ENCODE data around the gene MYH10. TPM values are rescaled to one million over a fixed set of nuclear protein-coding genes. Genes with fewer than 3 reads are reported as not detected.

Gene MYH10
- total and polyA plus RNA-seq, 4 donors = 9.1 to 79.1 (median 25.9) TPM

- Histone ChIP-seq H3K9ac (ENCODE audit: low read depth in 1 of 2, low read length in 2 of 2) (no peak overlapping the region), H3K27ac (ENCODE audit: low read depth in 1 of 2, low read length in 2 of 2) (no peak overlapping the region), H3K9me3 (ENCODE audit: control insufficient read depth in 4 of 4, low read length in 3 of 4) (no peaks in the 10 kb centered on the region), H3K4me1 (ENCODE audit: control insufficient read depth in 4 of 4, insufficient read depth in 4 of 4, low read length in 3 of 4) (peaks cover 0 to 14% (median 8%) of the 10 kb centered on the region in 4 donors), H3K36me3 (ENCODE audit: control insufficient read depth in 4 of 4, insufficient read depth in 3 of 4, low read depth in 1 of 4, low read length in 3 of 4) (peaks cover 7 to 65% (median 51%) of the 10 kb centered on the region in 4 donors), H3K4me3 (ENCODE audit: low read depth in 1 of 3, low read length in 3 of 3) (no peak overlapping the region), H3K27me3 (ENCODE audit: control insufficient read depth in 4 of 4, insufficient read depth in 4 of 4, low read length in 3 of 4) (no peaks in the 10 kb centered on the region)
- TF ChIP-seq JUND (IDR thresholded peaks at IDR 0.05) (no peak), ZBTB33 (IDR thresholded peaks at IDR 0.05) (no peak), HNF4A (conservative IDR thresholded peaks at IDR 0.05) (no peak), GABPA (IDR thresholded peaks at IDR 0.05 in 1 of 2, conservative IDR thresholded peaks at IDR 0.05 in 1 of 2) (no peak), FOXA1 (IDR thresholded peaks at IDR 0.05) (no peak), CTCF (IDR thresholded peaks at IDR 0.05; ENCODE audit: low read depth, low read length, missing input control) (no peak), YY1 (IDR thresholded peaks at IDR 0.05) (no peak), FOXA2 (IDR thresholded peaks at IDR 0.05) (no peak), REST (IDR thresholded peaks at IDR 0.05) (no peak), SP1 (IDR thresholded peaks at IDR 0.05) (no peak), TAF1 (conservative IDR thresholded peaks at IDR 0.05) (no peak), EGR1 (IDR thresholded peaks at IDR 0.05; ENCODE audit: low read depth in 2 of 2) (no peak)
- DNase-seq (ENCODE audit: low spot score) = no peak
- 76% methylated on average over 5 of the region's 5 CpGs for WGBS
These were observed 167.4 kb downstream of the MYH10 start for GRCh38 chr17:8463099-8463498.

- TF ChIP-seq ZBTB33 (IDR thresholded peaks at IDR 0.05) (no peak), GABPA (IDR thresholded peaks at IDR 0.05 in 1 of 2, conservative IDR thresholded peaks at IDR 0.05 in 1 of 2) (no peak)
- no peak for DNase-seq (ENCODE audit: low spot score)
- 75% methylated on average over 5 of the region's 5 CpGs for WGBS
- Histone ChIP-seq H3K27ac (ENCODE audit: low read depth in 1 of 2, low read length in 2 of 2) (no peak overlapping the region), H3K36me3 (ENCODE audit: control insufficient read depth in 4 of 4, insufficient read depth in 3 of 4, low read depth in 1 of 4, low read length in 3 of 4) (peaks cover 9 to 60% (median 51%) of the 10 kb centered on the region in 4 donors), H3K9ac (ENCODE audit: low read depth in 1 of 2, low read length in 2 of 2) (no peak overlapping the region), H3K4me3 (ENCODE audit: low read depth in 1 of 3, low read length in 3 of 3) (no peak overlapping the region), H3K4me1 (ENCODE audit: control insufficient read depth in 4 of 4, insufficient read depth in 4 of 4, low read length in 3 of 4) (peaks cover 0 to 17% (median 8%) of the 10 kb centered on the region in 4 donors), H3K9me3 (ENCODE audit: control insufficient read depth in 4 of 4, low read length in 3 of 4) (no peaks in the 10 kb centered on the region), H3K27me3 (ENCODE audit: control insufficient read depth in 4 of 4, insufficient read depth in 4 of 4, low read length in 3 of 4) (no peaks in the 10 kb centered on the region)
These were observed 168.0 kb downstream of the MYH10 start for GRCh38 chr17:8462564-8462963.

All from liver (tissue), 9 donors.